ENCODE results near the gene ATP9B. TPM values are rescaled to one million over a fixed set of nuclear protein-coding genes. Genes with fewer than 3 reads are reported as not detected.

The ATP9B gene
- total RNA-seq, 1 donor from 2014 or later: 49.2 TPM

GRCh38 chr18:79396431-79397246, 327.4 kb downstream of the ATP9B start:
- ChIA-PET CTCF (interaction anchor here (0.6 to 4.4 kb wide), 13 partner anchors 9 to 246 kb away, joined by 3 to 30 read pairs (median 4); no protein-coding TSS in a partner anchor), POLR2A (interaction anchor here (0.6 to 4.0 kb wide), 17 partner anchors 8 to 282 kb away, joined by 3 to 38 read pairs (median 5); no protein-coding TSS in a partner anchor)
- Mint-ChIP-seq H3K36me3 (ENCODE audit: low read depth) (peaks cover 7% of the 10 kb centered on the region), H3K4me3 (peak overlapping the region; percentile 77), H3K27me3 (no peaks in the 10 kb centered on the region), H3K4me1 (peaks cover 50% of the 10 kb centered on the region), H3K9me3 (no peaks in the 10 kb centered on the region), H3K27ac (no peak overlapping the region)
- TF ChIP-seq CTCF (IDR thresholded peaks at IDR 0.05): no peak
- DNase-seq (peak; percentile 61), ATAC-seq (ENCODE audit: low read depth) (peak; percentile 9)
- intact Hi-C loops (cut with micrococcal nuclease): loop anchor here (1.0 kb wide), 1 partner anchor 69 kb away; no protein-coding TSS in a partner anchor

GRCh38 chr18:79397247-79397829, 328.1 kb downstream of the ATP9B start:
- no peaks in the 10 kb centered on the region for H3K27me3 Mint-ChIP-seq
- H3K4me1 Mint-ChIP-seq: peaks cover 55% of the 10 kb centered on the region
- H3K36me3 Mint-ChIP-seq (ENCODE audit: low read depth): peaks cover 7% of the 10 kb centered on the region
- TF ChIP-seq CTCF (IDR thresholded peaks at IDR 0.05): no peak
- ChIA-PET CTCF (interaction anchor here (0.9 to 4.4 kb wide), 9 partner anchors 8 to 246 kb away, joined by 3 to 30 read pairs (median 9); no protein-coding TSS in a partner anchor), POLR2A (interaction anchor here (0.6 to 4.0 kb wide), 15 partner anchors 7 to 133 kb away, joined by 3 to 38 read pairs (median 5); no protein-coding TSS in a partner anchor)
- H3K27ac Mint-ChIP-seq: peak overlapping the region; percentile 87
- peak overlapping the region; percentile 66 for H3K4me3 Mint-ChIP-seq
- intact Hi-C loops (cut with micrococcal nuclease): no loop called here
- DNase-seq (no peak), ATAC-seq (ENCODE audit: low read depth) (no peak)
- H3K9me3 Mint-ChIP-seq: no peaks in the 10 kb centered on the region

- CTCF ChIA-PET: interaction anchor here (0.8 to 4.4 kb wide), 6 partner anchors 18 to 245 kb away, joined by 3 to 30 read pairs (median 10); no protein-coding TSS in a partner anchor
- H3K27me3 Mint-ChIP-seq: no peaks in the 10 kb centered on the region
- TF ChIP-seq CTCF (IDR thresholded peaks at IDR 0.05): no peak
- H3K36me3 Mint-ChIP-seq (ENCODE audit: low read depth): peaks cover 7% of the 10 kb centered on the region
- peaks cover 55% of the 10 kb centered on the region for H3K4me1 Mint-ChIP-seq
- H3K9me3 Mint-ChIP-seq: no peaks in the 10 kb centered on the region
- peak overlapping the region; percentile 81 for H3K4me3 Mint-ChIP-seq
- DNase-seq: no peak
- intact Hi-C loops (cut with micrococcal nuclease): loop anchor here (2.0 kb wide), 1 partner anchor 41 kb away; no protein-coding TSS in a partner anchor
- peak overlapping the region; percentile 87 for H3K27ac Mint-ChIP-seq
- no peak for ATAC-seq (ENCODE audit: low read depth)
- POLR2A ChIA-PET: interaction anchor here (0.8 to 4.0 kb wide), 11 partner anchors 23 to 132 kb away, joined by 3 to 38 read pairs (median 6); no protein-coding TSS in a partner anchor
These were observed 328.9 kb downstream of the ATP9B start for GRCh38 chr18:79397830-79398761.

GRCh38 chr18:79399275-79400081, 330.3 kb downstream of the ATP9B start:
- ChIA-PET POLR2A (interaction anchor here (0.7 to 4.0 kb wide), 5 partner anchors 36 to 124 kb away, joined by 3 to 38 read pairs (median 6); no protein-coding TSS in a partner anchor), CTCF (interaction anchor here (4.3 kb wide), 1 partner anchor 19 kb away, joined by 16 read pairs; no protein-coding TSS in a partner anchor)
- Mint-ChIP-seq H3K27me3 (no peaks in the 10 kb centered on the region), H3K27ac (peak overlapping the region; percentile 87), H3K4me1 (peaks cover 65% of the 10 kb centered on the region), H3K9me3 (no peaks in the 10 kb centered on the region), H3K4me3 (peak overlapping the region; percentile 81), H3K36me3 (ENCODE audit: low read depth) (peaks cover 11% of the 10 kb centered on the region)
- intact Hi-C loops (cut with micrococcal nuclease): loop anchor here (2.0 kb wide), 1 partner anchor 39 kb away; no protein-coding TSS in a partner anchor
- ATAC-seq (ENCODE audit: low read depth): peak; percentile 7
- DNase-seq: peak; percentile 55
- TF ChIP-seq CTCF (IDR thresholded peaks at IDR 0.05): no peak
